Measurements from ENCODE around the gene CYP1B1.

DNA sequence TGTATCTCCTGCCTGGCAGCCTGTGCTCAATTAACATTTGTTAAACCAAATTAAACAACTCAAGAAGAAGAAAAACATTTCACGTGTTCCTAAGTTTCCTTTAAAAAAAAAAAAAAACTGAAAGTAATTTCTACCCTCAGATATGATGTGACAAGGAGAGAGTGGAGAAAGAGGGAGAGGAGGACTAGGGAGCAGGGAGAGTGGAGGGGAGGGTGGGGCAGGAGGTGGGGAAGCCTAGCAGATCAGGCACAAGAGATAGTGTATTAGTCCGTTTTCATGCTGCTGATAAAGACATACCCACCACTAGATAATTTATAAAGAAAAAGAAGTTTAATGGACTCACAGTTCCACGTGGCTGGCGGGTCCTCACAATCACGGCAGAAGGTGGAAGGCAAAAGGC is 46.4 kb downstream of the CYP1B1 start:
- TF ChIP-seq EZH2phosphoT487 (IDR thresholded peaks at IDR 0.05; ENCODE audit: insufficient read depth, low read depth) (no peak), EZH2 (IDR thresholded peaks at IDR 0.05; ENCODE audit: insufficient read depth, poor library complexity, severe bottlenecking) (no peak)
